Uterus (tissue), 4 donors: ENCODE measurements around the gene SIAE. TPM values are rescaled to one million over a fixed set of nuclear protein-coding genes. Genes with fewer than 3 reads are reported as not detected.

ENCODE experiments used
- DNase-seq, 2 donors: peaks; one replicate each; pipeline ENCODE4 v3.0.0-alpha.2; 2019 to 2020
- H3K27ac ChIP-seq, 2 donors: fragments of 200-600 bp; sonication (generic); 1 replicate in 1 of 2; 2 replicates in 1 of 2; pipeline ENCODE4 v1.5.1; 2016 to 2018
- H3K27me3 ChIP-seq, 2 donors: fragments of 200-600 bp; sonication (generic); one replicate each; pipeline ENCODE4 v1.5.1; 2018 to 2019; ENCODE audit warnings: control low read depth in 1 of 2
- H3K36me3 ChIP-seq, 2 donors: fragments of 200-600 bp; sonication (generic); one replicate each; pipeline ENCODE4 v1.5.1; 2019; ENCODE audit warnings: control low read depth in 1 of 2
- H3K4me1 ChIP-seq, 2 donors: fragments of 200-600 bp; sonication (generic); one replicate each; pipeline ENCODE4 v1.5.1; 2018 to 2019; ENCODE audit warnings: control low read depth in 1 of 2
- H3K4me3 ChIP-seq, 2 donors: fragments of 200-600 bp; sonication (generic); 1 replicate in 1 of 2; 2 replicates in 1 of 2; pipeline ENCODE4 v1.5.1; 2018 to 2019; ENCODE audit warnings: mild to moderate bottlenecking in 1 of 2
- H3K9me3 ChIP-seq, 2 donors: fragments of 200-600 bp; sonication (generic); one replicate each; pipeline ENCODE4 v1.5.1; 2019; ENCODE audit warnings: control low read depth in 1 of 2
- POLR2A ChIP-seq, 2 donors: fragments of 450-650 bp; IDR thresholded peaks; one replicate each; pipeline ENCODE4 v1.6.1; 2016; ENCODE audit warnings: antibody characterized with exemption in 2 of 2, mild to moderate bottlenecking in 1 of 2, moderate library complexity in 1 of 2
- intact Hi-C: fragments of 100-400 bp; cut with DNase I; formaldehyde crosslinking; loops from one replicate; pipeline ENCODE4 v1.15.1; 2023; ENCODE audit warnings: low total_unique reads
- total RNA-seq, 4 donors: library from RNA; depleted of rRNA in 3 of 4; stranded (reverse); fragments of >200 nt in 3 of 4; gene quantifications; one replicate each; pipeline versions ENCODE4 v1.1.0 to v1.2.4, GENCODE V29; 2014 to 2023
- TF ChIP-seq, protein P1 (sequence below), 4 experiments: fragments of 200-600 bp in 2 of 4; fragments of 450-650 bp in 2 of 4; sonication (generic) in 2 of 4; IDR thresholded peaks; one replicate each; pipeline ENCODE4 v1.5.1; 2016 to 2019; ENCODE audit warnings: antibody characterized with exemption in 4 of 4, mild to moderate bottlenecking in 2 of 4, moderate library complexity in 1 of 4
- donor health status: DM: yes; HTN: yes; CAD: no.

Gene SIAE
- total RNA-seq, 4 donors from 2014 or later, result 0.77 to 7.5 (median 5.3) TPM

DNA sequence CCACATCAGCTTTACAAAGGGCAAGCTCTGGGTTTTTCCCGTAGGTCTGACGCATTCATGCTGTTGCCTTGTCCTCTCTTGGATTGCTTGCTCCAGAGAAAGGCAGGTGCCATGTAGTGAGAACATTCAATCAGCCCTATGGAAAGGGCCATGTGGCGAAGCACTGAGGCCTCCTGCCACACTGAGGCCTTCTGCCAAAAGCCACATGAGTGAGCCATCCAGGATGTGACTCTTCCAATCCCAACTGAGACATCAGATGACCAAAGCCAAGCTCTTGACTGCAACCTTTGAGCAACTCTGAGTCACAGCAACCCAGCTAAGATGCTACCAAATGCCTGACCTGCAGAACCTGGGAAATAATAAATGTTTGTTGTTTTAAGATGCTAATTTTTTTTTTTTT lies 71.3 kb downstream of the SIAE start:
- H3K9me3 ChIP-seq, result no peaks in the 10 kb centered on the region
- no peak for DNase-seq
- H3K27ac ChIP-seq, result no peak overlapping the region
- TF ChIP-seq POLR2A (IDR thresholded peaks at IDR 0.05), result no peak
- TF ChIP-seq, protein P1, sequence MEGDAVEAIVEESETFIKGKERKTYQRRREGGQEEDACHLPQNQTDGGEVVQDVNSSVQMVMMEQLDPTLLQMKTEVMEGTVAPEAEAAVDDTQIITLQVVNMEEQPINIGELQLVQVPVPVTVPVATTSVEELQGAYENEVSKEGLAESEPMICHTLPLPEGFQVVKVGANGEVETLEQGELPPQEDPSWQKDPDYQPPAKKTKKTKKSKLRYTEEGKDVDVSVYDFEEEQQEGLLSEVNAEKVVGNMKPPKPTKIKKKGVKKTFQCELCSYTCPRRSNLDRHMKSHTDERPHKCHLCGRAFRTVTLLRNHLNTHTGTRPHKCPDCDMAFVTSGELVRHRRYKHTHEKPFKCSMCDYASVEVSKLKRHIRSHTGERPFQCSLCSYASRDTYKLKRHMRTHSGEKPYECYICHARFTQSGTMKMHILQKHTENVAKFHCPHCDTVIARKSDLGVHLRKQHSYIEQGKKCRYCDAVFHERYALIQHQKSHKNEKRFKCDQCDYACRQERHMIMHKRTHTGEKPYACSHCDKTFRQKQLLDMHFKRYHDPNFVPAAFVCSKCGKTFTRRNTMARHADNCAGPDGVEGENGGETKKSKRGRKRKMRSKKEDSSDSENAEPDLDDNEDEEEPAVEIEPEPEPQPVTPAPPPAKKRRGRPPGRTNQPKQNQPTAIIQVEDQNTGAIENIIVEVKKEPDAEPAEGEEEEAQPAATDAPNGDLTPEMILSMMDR (IDR thresholded peaks at IDR 0.05), result no peak
- no peaks in the 10 kb centered on the region for H3K36me3 ChIP-seq
- no peak overlapping the region for H3K4me3 ChIP-seq
- H3K4me1 ChIP-seq, result no peaks in the 10 kb centered on the region
- no peaks in the 10 kb centered on the region for H3K27me3 ChIP-seq
- intact Hi-C loops, result no loop called here

DNA sequence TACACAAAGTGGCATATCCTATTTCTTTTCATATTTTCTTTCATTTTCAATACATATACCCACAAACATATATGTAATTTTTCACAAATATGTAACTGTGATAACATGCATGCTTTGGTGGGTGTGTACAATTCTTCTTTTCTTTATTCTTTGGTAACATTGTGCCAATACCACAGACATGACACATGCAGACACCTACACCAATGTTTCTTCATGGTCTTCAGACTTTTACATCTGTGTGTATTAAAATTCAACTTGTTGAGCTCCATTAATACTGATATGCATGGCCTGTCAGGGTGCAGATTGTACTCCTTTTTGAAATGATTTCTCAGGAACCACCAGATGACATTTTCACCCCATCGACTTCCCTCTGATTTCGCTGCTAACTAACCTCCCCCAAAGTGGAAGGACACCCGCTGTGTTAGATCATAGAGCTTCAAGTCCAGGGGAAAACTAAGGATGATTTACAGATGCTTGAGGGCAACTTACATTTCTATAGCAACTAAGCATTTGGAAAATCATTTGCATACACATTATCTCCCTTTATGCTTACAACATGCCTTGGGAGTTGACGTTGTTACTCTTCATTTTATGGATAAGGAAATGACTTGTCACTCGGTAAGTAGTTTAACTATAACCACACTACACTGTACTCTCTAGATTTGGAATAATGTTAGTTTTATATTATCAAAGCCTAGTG lies 72.8 kb downstream of the SIAE start:
- no peak for TF ChIP-seq POLR2A (IDR thresholded peaks at IDR 0.05)
- TF ChIP-seq, protein P1 (IDR thresholded peaks at IDR 0.05), result no peak
- Histone ChIP-seq H3K4me1 (no peaks in the 10 kb centered on the region), H3K27me3 (no peaks in the 10 kb centered on the region), H3K4me3 (no peak overlapping the region), H3K9me3 (no peaks in the 10 kb centered on the region), H3K36me3 (no peaks in the 10 kb centered on the region), H3K27ac (no peak overlapping the region)
- no peak for DNase-seq
- intact Hi-C loops, result no loop called here

DNA sequence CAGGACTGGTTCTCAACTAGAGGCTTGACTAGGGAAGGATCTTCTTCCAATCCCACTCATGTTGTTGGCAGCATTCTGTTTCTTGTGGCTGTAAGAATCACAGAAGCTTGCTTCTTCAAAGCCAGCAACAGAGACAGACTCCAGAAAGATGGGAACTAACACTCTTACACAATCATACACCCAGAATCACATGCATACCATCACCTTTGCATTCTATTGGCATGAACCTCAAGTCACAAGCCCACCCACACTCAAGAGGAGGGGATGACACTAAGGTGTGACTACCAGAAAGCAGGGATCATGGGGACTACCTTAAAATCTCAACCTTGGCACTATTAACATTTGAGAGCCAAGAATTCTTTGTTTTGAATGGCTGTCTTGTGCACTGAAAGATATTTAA lies 75.9 kb downstream of the SIAE start:
- DNase-seq, result no peak
- Histone ChIP-seq H3K4me1 (no peaks in the 10 kb centered on the region), H3K27ac (no peak overlapping the region), H3K36me3 (no peaks in the 10 kb centered on the region), H3K9me3 (no peaks in the 10 kb centered on the region), H3K4me3 (no peak overlapping the region), H3K27me3 (peaks cover 0 to 4% of the 10 kb centered on the region in 2 donors)
- no peak for TF ChIP-seq POLR2A (IDR thresholded peaks at IDR 0.05)
- TF ChIP-seq, protein P1 (IDR thresholded peaks at IDR 0.05), result no peak
- intact Hi-C loops, result no loop called here

DNA sequence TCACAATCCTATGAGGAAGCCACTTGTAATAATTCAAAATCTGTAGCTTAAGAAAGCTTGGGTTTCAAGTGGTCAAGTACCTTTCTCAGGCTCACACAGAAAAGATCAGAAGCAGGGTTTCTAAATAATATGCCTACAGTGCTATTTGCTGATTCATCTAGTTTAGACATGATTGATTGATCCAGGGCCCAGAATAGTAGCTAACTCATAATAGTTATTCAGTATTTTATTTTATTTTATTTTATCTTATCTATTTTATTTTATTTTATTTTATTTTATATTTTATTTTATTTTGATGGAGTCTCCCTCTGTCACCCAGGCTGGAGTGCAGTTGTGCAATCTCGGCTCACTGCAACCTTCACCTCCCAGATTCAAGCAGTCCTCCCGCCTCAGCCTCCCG lies 78.2 kb downstream of the SIAE start:
- TF ChIP-seq POLR2A (IDR thresholded peaks at IDR 0.05), result no peak
- TF ChIP-seq, protein P1 (IDR thresholded peaks at IDR 0.05), result no peak
- DNase-seq, result no peak
- intact Hi-C loops, result no loop called here

DNA sequence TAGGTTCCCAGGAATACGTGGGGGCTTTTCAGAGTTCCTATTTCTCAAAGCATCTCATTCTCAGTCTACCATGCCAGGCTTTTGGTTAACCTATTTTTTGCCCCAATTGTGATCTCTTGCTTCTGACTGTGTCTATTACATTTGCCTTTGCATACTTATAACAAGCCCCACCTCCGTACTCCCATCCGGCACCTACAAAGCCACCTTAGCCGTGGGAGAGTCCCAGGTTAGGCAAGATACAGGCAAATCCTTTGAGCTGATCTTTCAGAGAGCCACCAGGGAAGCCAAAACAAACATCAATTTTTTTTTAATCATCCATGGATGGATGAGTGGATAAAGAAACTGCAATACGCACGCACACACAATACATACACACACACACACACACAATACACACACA lies 80.9 kb downstream of the SIAE start:
- intact Hi-C loops, result no loop called here
- no peaks in the 10 kb centered on the region for H3K36me3 ChIP-seq
- DNase-seq, result no peak
- peaks cover 0 to 5% of the 10 kb centered on the region in 2 donors for H3K27me3 ChIP-seq
- no peak overlapping the region for H3K4me3 ChIP-seq
- no peaks in the 10 kb centered on the region for H3K4me1 ChIP-seq
- H3K9me3 ChIP-seq, result no peaks in the 10 kb centered on the region
- TF ChIP-seq, protein P1 (IDR thresholded peaks at IDR 0.05), result no peak
- no peak for TF ChIP-seq POLR2A (IDR thresholded peaks at IDR 0.05)
- H3K27ac ChIP-seq, result no peak overlapping the region

More for the DNA sequence above, 78.2 kb downstream of the SIAE start:
- H3K4me1 ChIP-seq, result no peaks in the 10 kb centered on the region
- no peak overlapping the region for H3K4me3 ChIP-seq
- no peak overlapping the region for H3K27ac ChIP-seq
- peaks cover 0 to 5% of the 10 kb centered on the region in 2 donors for H3K27me3 ChIP-seq
- no peaks in the 10 kb centered on the region for H3K9me3 ChIP-seq
- H3K36me3 ChIP-seq, result no peaks in the 10 kb centered on the region
